Stomach (tissue), 4 donors: ENCODE results near the gene SERTAD3.

ENCODE experiments used
- CTCF ChIP-seq, 7 experiments: fragments of 450-650 bp in 4 of 7; fragments of 200-600 bp in 3 of 7; sonication (generic) in 3 of 7; IDR thresholded peaks; one replicate each; pipeline ENCODE4 v1.5.1; 2016 to 2019; ENCODE audit warnings: antibody characterized with exemption in 7 of 7, control low read depth in 2 of 7, mild to moderate bottlenecking in 1 of 7
- EP300 ChIP-seq: sonication (generic); formaldehyde crosslinking; IDR thresholded peaks from one replicate; pipeline ENCODE4 v1.6.1; 2017; ENCODE audit warnings: antibody characterized with exemption
- POLR2A ChIP-seq, 4 donors: fragments of 450-650 bp; IDR thresholded peaks; one replicate each; pipeline ENCODE4 v1.6.1; 2016; ENCODE audit warnings: antibody characterized with exemption in 4 of 4, control low read depth in 2 of 4, mild to moderate bottlenecking in 1 of 4, moderate library complexity in 1 of 4
- POLR2AphosphoS5 ChIP-seq, 3 donors: sonication (generic); formaldehyde crosslinking; IDR thresholded peaks; one replicate each; pipeline ENCODE4 v1.6.1; 2016; ENCODE audit warnings: antibody characterized with exemption in 3 of 3

DNA sequence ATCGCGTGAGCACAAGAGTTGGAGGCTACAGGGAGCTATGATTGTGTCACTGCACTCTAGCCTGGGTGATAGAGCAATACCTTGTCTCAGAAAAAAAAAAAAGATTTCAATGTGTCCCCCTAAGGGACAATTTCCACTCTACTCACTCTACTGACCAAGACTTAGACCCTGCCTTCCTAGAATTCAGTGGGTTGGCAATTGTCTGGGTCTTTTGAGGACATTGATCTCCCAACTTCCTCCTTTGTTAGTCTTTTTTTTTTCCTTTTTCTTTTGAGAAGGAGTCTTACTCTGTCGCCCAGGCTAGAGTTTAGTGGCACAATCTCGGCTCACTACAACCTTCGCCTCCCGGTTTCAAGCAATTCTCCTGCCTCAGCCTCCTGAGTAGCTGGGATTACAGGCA, 24.9 kb upstream of the SERTAD3 start:
- TF ChIP-seq POLR2A (IDR thresholded peaks at IDR 0.05): no peak
- TF ChIP-seq CTCF (IDR thresholded peaks at IDR 0.05): no peak
- no peak for TF ChIP-seq POLR2AphosphoS5 (IDR thresholded peaks at IDR 0.05)
- no peak for TF ChIP-seq EP300
